HG02571 (cell line): Measurements from ENCODE around the gene SNX25.
"Not testable (repeated sequence)": the region's sequence is repeated elsewhere in the genome, so short reads cannot be mapped to it uniquely, and the experiment has no call there.

Experiments
- ATAC-seq: cut with Tn5 transposase; IDR thresholded peaks from one replicate; pipeline ENCODE4 v1.9.1; 2021; ENCODE audit warnings: mild to moderate bottlenecking, moderate library complexity; ENCODE audit not compliant: unreplicated experiment

The SNX25 gene

DNA sequence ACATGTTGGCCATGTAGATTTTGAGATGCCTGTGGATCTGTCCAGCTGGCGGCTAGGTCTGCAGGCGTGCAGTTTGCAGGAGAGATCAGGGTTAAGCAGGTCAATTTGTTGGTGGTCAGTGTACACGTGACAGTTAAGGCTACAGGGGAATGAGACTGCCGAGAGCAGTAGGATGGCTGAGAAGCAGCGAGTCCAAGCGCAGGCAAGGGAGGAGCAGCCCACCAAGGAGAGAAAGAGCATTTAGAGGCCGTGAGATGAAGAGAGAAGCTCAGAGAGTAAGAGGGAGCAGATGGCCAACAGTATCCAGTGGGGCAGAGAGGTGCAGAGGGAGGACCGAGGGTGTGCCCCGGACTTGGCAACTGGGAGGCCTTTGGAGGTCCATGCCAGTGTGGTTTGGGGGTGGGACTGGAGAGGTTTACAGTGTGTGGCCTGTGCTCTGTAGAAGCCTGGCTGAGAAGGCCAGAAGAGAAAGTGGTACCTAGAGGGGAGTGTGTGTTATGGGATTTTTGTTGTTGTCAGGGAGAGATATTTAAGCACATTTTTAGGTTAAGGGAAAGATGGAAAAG lies 18.4 kb downstream of the SNX25 start:
- ATAC-seq, result no peak

DNA sequence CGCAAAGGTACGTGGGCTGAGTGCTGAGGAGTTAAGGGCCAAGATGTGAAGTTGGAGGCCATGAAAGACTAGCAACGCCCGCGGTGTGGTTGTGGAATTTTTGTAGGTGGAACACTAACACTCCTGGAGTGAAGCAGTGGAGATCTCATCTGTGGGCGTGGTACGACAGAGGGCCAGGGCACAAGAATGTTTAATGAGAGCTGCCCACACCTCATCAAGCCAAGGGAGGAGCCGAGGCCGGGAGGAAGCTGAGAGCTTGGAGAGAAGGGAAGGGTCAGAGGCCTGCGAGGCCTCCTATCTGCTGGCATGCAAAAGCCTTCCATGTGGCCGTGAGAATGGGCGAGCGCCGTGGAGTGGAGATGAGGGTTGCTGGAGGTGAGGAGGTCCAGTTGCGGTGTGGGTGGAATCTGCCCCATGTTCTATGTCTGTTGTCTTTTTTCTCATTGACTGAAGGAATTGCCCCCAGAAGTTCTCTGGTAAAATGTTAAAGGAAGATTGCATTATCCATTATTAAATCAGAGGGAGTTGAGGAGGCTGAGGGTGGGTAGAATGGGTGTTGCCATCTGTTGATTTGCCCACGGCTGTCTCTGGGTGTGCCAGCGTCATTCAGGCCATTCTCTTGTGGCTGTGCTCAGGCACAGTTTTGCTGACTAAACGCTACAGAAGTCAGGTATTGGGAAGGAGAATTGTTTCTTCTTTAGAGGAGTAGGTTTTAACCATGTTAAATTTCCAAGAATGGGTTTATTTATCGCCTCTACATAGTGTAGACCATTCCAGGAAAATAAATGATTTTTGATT lies 19.8 kb downstream of the SNX25 start:
- no peak for ATAC-seq

DNA sequence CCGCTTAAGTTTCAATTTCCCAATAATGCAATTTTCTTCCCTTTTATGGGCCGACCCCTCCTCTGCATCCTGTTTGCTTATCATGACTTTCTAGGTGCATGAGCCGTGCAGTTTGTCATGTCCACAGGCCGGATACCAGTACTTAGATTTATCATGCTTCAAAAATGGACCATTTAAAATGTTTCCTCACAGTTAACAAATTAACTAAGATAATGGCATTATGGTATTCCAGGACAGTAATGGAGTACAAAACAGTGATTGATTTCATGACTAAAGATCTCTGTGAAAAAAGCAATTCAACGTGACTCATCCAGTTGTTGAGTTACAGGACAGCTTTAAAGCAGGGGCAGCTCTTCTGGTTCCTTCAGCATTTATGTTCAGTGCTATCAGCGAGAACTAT lies 23.0 kb downstream of the SNX25 start:
- ATAC-seq, result no peak

DNA sequence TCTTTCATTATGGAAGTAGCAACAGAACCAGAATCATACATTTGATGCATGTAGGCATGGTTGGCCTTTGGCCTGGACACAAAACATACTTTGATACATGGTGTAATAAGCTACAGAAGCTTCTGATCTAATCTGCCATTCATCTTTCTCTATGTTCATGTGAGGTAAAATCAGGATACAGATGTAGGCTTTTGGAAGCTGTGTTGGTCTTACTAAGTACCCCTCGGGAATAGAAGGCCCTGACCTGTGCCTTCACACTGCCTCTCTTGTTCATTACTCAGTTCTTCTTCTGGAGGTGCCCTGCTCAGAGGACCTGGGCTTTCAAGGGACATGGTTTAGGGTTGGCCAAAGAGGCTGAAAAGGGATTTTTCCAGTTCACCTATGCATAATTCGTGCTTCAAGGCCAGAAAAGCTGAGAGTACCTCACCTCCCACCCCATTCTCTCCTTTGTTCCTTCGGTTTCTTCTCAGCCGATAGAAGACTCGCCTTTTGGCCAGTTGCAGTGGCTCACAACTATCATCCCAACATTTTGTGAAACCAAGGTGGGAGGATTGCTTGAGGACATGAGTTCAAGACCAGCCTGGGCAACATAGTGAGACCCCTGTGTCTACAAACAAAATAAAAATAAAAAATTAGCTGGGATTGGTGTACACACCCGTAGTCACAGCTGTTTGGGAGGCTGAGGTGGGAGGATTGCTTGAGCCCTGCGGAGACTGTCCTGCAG lies 25.9 kb downstream of the SNX25 start:
- ATAC-seq, result no peak

DNA sequence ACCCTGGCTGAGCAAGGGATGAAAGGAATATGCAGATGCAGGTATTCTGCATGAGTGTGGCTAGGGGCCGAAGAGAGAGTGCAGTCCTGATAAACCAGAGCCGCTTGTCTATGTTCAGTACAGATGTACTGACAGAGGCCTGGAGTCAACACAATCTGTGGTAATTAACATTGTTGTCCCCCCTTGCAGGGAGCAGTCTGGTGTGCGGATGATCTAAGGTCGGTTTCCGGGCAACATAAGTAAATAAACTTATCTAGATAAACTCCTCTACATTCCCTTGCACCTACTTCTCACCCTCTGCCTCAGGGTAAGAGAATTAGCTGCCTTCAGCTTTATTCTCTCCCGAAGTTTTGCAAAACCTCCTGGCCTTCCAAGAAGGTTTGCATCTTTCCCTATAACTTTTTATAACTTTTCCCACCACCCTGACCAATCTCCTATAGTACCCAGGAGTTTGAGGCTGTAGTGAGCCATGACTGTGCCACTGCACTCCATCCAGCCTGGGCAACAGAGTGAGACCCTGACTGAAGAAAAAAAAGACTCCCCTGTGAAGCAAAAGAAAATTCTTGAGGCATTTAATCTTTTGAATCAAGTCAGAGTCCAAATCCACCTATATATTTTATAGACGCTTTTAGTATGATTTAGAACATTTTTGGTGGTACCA lies 26.6 kb downstream of the SNX25 start:
- ATAC-seq, result no peak

DNA sequence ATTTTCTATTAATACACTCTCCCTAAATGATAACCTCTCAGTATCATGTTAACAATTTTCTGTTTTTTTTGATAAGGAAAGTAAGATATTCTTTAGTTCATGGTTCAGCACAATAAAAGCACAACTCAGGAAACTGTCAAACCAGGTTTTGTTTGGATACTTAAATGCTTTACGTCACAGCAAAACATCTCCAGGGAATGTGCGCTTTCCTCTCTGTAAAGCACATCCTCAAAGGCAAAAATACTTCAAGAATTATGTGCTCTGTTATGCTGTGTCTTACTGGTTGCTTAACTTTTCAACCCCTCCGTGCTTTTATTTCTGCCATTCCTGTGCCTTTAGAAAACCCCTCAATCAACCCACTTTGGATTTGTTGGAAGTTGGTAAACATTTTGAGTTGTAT lies 27.8 kb downstream of the SNX25 start:
- ATAC-seq, result no peak

DNA sequence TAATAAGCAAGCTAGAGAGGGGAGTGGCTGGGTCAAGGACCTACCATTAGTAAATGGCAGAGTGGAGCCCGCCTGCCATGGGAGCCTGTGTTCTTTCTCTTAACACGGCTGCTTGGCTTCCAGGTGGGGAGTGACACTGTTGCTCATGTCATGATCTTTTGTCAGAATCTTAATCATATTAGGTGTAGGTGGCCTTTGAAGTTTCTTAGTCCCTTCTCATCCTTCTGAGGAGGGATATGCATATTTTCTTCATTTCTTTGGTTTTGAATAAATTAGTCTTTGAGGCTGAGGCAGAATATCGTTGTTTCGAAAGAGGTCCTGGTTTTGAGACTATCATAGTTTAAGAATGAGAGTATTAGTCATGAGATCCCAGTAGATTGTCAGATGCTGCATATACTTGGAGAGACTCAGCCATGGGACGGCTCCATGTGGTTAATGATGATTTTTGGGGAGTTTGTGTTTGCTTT lies 28.9 kb downstream of the SNX25 start:
- no peak for ATAC-seq

DNA sequence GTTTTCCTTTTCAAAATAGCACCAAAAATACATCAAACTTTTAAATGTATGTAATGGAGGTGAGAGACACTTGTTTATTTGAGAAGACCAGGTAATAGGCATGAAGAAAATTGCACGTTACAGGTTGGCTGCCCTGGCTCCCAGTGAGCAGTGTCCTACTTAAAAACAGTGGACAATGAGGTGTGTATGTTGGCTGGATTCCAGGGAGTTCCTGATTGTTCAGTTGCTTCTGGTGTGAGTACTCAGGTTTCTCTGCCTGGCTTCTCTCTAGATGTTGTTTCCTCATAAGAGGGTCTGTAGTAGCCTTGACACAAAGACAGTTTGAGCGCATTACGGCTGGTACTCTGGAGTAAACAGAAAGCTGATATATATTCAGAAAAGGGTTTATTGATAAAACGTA lies 29.4 kb downstream of the SNX25 start:
- no peak for ATAC-seq

DNA sequence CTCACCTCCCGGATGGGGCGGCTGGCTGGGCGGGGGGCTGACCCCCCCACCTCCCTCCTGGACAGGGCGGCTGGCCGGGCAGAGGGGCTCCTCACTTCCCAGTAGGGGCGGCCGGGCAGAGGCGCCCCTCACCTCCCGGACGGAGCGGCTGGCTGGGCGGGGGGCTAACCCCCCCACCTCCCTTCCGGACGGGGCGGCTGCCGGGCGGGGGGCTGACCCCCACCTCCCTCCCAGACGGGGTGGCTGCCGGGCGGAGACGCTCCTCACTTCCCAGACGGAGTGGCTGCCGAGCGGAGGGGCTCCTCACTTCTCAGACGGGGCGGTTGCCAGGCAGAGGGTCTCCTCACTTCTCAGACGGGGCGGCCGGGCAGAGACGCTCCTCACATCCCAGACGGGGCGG lies 31.1 kb downstream of the SNX25 start:
- not testable (repeated sequence) for ATAC-seq

DNA sequence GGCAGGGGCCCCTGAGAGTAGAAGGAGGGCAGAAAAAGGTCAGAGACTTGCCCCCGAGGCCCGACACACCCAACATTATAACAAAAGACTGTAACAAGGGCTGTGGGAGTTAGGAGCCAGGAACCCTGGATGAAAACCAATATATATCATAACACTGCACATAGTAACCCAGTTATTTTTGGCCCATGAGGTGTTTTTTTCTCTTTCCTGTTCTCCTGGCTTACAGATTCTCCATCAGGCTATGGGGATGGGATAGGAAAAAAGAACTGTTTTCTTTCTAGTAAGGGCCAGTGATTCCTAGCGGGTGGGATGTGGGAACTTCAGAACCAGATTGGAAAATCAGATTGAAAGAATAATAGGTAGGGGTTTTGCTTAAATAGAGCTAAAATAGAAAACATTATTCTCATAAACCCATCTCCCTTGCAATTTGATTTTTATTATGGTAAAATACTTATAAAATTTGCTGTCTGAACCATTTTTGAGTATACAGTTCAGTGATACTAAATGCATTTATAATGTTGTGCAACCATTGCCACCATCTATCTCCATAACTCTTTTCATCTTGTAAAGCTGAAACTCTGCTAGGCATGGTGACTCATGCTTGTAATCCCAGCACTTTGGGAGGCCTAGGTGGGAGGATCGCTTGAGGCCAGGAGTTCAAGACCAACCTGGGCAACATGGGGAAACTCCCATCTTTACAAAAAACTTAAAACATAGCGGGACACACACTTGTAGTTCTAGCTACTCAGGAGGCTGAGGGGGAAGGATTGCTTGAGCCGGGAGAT lies 33.5 kb downstream of the SNX25 start:
- ATAC-seq, result no peak

DNA sequence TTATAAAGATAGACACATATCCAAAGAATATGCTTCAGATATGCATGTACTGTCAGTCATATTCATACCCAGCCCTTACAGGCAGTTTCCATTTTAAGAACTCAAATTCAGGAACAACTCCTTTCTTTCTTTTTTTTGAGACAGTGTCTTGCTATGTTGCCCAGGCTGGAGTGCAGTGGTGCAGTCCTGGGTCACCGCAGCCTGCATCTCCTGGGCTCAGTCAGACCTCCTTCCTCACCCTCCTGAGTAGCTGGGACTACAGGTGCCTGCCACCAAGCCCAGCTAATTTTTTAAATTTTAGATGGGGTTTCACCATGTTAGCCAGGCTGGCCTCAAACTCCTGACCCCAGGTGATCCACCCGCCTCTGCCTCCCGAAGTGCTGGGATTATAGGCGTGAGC lies 34.5 kb downstream of the SNX25 start:
- no peak for ATAC-seq

DNA sequence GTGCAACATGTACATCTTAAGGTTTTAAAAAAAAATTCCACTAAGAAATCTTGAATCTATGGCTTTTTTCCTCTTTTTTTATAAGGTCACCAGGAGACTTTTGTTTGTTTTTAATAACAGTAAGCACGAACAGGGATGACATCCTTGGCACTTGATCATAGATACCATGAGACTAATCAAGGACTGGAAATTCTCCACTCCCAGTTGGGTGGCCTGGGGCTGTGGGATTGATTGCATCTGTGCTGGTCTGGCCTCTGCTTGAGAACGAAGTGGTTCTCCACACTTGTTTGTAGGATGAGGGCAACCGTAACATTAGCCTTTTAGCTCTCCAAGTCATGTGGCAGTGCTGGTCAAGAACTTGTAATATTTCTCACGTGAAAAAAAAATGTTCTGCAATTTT lies 35.4 kb downstream of the SNX25 start:
- no peak for ATAC-seq

DNA sequence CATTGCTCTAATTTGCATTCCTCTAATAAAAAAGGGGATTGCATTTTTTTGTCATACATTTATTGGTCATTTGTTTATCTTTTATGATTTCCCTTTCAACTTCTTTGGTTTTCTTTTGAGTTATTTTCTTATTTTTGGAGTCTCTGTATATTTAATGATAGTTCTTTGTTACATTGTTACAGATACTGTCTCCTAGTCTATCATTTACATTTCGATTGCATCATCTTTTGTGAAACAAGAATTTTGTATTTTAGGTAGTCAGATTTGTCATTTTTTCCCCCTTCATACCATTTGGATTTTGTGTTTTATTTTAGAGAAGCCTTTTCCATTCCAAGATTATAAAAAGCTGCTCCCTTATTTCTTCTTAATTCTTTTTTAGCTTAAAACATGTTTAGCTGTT lies 37.1 kb downstream of the SNX25 start:
- ATAC-seq, result no peak

DNA sequence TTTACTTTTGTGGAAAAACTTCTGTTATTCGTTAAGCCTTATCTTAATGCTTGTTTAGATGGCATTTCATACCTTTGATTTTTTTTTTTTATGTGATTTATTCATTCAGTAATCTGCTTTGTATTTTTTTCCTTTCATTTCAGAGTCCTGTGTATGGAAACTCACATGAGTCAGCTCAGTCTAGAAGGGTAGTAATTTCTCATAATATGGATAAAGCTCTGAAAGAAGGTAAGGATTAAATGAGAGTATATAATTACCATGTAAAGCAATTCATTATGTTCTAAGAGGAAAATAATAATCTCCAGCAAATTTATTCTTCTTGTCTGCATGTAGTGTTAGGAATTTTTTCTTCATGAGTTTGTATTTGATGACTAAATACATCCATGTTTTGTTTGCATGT lies 37.8 kb downstream of the SNX25 start:
- no peak for ATAC-seq

DNA sequence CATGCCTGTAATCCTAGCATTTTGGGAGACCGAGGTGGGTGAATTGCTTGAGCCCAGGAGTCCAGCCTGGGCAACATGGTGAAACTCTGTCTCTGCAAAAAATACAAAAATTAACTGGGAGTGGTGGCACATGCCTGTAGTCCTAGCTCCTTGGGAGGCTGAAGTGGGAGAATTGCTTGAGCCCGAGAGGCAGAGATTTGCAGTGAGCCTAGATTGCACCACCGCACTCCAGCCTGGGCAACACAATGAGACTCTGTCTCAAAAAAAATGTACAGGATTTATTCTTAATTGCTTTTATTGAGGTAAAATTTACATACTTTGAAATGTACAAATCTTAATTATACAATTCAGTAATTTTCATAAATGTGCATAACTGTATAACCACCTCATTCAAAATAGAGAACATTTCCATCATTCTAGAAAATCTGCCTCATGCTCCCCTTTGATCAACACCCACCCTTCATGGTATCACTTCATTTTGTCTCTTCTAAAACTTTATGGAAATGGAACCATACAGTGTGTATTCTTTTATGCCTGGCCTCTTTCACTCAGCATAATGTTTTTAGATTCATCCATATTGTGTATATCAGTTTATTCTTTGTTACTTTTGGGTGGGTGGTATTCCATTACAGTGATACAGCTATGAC lies 39.1 kb downstream of the SNX25 start:
- no peak for ATAC-seq

DNA sequence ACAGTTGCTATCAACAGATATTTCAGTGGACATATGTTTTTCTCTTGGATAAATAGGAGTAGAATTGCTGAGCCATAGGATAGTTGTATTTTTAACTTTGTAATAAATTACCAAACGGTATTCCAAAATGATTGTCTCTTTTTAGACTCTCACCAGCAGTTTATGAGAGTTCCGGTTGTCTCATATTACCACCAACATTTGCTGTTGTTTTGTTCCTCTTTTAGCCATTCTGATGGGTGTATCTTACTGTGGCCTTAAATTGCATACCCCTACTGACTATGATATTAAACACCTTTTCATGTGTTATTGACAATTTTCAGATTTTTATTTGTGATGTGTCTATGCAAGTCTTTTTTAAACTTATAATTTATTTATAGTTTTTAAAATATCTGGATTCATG lies 39.7 kb downstream of the SNX25 start:
- no peak for ATAC-seq

DNA sequence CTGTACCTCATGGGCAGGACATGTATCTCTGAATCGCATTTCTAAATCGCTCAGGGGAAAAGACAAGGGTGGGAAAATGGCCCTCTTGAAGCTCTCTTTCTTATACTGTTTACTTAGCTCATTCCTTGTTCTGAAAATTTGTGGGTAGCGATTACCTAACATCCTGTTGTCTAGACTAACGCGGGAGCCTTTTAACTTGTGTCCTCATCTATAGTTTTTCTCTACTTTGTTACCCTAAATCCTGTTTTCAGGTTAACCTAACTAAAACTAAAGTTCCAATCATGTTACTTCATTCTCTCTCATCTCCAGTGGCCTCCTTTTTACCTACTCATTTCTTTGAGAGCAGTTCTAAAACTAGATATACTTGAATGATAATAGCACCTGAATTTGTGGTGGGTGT lies 45.0 kb downstream of the SNX25 start:
- no peak for ATAC-seq

DNA sequence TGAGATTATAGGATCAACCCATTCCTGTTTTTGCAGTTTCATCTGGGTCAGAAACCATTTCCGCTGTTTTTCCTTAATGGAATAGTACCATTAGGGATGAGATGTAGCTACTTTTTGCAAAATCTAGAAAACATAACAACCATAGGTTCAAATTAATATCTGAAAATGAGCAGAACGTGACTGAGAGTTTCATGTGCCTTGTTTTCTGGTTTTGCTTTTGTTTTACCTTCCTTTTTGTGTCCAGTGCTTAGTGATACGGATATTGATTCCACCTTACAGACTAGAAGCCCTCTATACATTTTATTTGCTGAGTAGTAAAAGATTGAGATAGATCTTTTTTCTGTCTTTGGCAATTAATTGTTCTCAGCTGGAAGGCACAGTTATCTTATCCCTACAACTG lies 46.5 kb downstream of the SNX25 start:
- ATAC-seq, result no peak

DNA sequence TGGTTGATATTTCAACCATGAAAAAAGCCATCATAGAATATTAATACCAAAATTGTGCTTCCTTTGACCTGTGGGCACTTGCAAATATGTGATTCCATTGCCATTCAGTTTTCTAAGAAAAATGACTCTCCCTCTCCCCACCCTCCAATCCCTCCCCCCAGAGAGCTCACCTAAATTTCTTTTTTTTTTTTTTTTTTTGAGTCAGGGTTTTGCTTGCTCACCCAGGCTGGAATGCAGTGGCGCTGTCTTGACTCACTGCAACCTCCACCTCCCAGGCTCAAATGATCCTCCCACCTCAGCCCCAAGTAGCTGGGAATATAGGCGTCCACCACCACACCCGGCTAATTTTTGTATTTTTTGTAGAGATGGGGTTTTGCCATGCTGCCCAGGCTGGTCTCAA lies 47.0 kb downstream of the SNX25 start:
- ATAC-seq, result no peak

DNA sequence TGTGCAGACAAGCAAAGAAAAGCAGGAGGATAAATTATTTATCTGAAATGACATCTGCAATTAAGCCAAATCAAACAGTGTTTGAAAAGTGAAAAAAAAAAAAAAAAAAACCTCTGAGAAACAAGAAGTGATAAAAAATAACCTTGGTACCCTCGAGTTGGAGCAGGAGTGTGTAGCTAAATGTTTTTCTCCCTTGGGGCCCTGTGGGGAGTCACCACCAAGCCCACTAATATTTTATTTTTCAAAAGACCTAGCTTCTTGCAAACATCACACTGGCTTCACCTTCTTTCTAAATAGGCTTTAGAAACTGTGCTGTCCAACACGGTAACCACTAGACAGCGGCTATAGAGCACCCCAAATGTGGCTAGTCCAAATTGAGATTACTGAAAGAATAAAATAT lies 47.7 kb downstream of the SNX25 start:
- no peak for ATAC-seq
